ENCODE measurements around the gene ERGIC1.
A peak's percentile ranks its signal among the peaks of the same experiment; 100 is the strongest.

Gene ERGIC1

DNA sequence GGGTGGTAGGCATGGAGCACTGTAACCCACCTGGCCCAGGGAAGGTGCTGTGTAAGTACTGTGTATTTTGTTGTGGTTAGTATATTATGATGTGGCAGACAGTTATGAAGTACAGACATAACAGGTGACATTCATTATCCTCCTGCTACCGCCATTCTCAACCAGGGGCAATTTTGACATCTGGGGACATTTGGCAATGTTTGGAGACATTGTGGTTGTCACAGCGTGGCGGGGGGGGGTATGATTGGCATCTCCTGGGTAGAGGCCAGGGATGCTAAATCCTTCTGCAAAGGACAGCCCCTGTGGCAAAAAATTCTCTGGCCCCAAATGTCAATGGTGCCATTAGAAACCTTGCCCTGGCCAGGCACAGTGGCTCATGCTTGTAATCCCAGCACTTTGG is 115.4 kb downstream of the ERGIC1 start:
- no peak for DNase-seq (ENCODE audit: low spot score)

DNA sequence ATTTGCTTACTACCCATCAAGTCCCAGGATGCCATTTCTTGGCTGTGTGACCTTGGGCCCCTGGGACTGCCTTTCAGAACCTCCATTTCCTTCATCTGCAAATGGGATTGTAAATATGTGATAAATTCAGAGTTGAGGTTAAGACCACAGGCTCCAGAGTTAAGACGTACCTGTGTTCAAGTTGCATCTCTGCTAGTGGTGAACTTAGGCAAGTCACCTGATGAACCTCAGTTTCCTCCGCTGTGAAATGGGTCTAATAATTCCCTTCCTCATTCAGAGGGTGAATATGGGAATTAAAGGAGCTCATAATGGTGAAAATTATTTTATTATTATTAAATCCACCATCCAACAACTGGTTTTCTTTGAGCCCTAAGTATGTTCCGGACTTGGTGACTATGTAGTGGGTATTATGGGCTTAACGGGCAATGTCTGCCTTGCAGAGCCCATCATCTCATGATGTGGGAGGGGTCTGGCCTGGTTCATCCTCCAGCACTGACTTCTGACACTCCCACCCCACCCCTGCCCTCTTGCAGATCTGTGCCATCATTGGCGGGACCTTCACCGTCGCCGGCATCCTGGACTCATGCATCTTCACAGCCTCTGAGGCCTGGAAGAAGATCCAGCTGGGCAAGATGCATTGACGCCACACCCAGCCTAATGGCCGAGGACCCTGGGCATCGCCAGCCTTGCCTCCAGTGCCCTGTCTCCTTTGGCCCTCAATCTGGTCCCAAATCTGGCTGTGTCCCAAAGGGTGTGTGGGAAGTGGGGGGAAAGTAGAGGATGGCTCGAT is 116.3 kb downstream of the ERGIC1 start:
- DNase-seq (ENCODE audit: low spot score) = no peak

DNA sequence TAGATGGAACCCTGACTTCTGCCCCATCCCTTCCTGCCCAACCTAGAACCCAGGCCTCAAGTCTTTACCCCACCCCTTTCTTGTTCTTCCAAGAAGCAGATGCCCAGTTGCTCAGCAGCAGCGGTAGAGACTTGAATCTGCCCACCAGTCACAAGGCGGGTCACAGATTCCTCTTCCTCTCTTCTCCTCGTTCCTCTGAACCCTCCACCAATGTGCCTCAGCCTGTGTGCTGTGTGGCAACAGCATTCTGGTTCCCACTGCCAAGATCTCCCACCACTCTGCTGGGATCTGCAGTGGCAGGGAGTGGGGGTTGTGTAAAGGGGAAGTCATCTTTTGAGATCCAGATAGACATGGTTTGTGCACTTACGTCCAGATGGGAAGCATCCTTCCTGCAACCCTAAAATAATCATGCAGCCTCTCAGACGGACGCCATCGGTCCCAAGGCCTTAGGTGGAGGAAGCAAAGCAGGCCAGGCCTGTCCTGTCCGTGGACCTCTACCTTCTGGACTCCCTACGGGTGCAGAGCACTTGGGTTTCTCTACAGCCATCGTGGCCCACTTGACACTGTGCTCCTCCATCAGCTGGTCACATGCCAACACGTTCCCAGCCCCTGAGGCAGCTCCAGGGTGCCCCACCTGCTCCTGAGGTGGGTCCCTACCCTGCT is 117.5 kb downstream of the ERGIC1 start:
- DNase-seq (ENCODE audit: low spot score) = no peak

DNA sequence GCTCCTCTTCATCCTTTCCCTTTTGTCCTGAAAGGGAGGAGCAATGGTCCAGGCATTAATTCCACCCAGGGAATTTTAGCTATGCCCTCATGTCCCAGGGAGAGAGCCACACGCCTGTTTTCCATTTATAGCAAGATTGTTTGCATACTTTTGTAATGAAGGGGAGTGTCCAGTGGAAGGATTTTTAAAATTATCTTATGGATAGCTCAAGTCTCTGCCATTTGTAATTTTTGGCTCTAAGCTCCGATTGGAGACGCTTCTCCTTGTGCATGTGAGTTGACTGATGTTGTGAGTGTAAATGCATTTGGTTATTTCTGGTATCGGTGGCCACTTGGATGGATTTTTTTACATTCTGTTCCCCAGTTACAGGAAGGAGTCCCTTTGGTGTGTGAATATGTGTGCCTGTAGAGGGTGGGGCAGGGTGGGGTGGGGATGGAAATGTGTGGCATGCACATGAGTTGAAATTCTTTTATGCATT is 118.0 kb downstream of the ERGIC1 start:
- DNase-seq (ENCODE audit: low spot score) = no peak

DNA sequence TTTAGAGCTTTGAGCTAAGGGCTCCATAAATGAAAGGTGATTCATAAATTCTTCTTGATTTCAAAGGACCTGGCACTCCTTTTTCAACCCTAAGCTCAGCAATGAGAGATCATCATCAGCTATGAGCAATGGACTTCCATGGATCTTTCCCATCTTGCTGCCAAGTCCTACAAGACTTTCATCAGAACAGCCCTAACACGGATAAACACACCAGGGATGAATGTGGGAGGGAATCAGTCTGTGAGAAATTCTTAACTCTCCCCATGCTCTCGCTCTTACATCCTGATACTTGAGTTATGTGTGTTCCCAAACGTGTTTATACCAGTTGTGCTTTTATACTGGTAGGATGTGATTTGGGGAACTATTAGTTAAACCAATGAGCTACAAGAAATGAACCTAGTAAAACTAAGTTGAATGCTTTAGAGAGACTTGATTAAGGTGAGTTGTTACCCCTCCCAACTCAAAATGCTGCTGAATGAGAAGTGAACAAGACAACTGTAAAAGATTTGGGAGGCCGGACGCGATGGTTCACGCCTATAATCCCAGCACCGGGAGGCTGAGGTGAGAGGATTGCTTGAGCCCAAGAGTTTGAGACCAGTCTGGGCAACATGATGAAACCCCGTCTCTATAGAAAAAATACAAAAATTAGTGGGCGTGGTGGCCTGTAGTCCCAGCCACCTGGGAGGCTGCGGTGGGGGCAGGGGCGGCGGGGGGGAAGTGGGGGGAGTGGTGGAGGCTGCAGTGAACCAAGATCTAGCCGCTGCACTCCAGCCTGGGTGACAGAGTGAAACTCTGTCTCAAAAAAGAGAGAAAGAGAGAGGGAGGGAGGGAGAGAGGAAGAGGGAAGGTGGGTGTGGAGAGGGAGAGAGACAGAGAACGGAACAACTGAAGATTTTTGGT is 120.0 kb downstream of the ERGIC1 start:
- DNase-seq (ENCODE audit: low spot score) = no peak

DNA sequence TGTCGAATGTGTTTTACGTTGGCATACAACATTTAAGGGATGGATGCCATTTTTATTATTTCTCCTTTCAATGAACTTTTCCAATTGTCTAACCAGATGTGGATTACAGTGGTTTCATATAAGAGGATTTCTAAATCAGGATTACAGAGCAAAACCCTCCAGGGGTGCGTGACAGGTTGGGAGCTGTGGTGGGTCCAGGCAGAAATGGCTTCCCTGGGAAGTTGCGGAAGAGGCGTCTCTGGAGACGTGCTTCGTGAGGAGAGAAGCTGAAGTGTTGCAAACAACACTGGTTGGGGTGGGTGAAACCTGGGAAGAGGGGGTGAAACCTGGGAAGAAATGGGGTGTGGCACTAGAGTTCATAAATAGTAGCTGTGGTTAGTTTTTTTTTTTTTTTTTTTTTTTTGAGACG is 120.7 kb downstream of the ERGIC1 start:
- no peak for DNase-seq (ENCODE audit: low spot score)

DNA sequence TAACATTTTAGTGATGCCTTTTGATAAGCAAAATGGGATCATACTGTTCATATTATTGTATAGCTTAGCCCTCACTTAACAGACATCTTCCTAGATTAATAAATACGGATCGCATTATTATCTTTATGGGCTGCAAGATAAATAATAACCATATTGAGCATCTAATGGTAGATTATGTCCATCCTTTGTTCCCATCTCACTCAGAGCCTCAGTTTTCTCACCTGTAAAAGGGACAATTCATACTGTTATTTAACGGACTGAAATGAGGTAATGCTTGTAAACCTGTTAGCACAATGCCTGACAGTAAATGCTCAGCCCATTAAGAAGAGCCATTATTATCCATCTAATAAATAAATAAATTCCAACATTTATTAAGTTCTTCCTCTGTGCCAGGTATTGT is 122.2 kb downstream of the ERGIC1 start:
- DNase-seq (ENCODE audit: low spot score) = no peak

DNA sequence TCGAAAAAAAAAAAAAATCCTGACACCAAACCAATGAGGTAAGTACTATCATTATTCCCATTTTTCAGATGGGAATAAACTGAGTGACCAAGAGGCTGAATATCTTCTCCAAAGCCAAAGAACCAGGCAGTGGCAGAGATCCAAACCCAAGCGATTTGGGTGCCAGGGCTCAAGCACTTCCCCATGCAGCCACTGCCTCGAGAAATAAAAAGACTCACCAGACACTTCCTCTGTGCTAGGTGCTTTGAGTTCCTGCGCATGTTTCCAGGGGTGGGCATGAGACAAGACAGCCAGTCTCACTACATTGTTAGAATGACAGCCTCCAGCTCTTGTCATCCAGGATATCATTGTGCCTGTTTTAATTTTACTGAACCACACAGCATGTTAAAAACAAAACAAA is 122.9 kb downstream of the ERGIC1 start:
- no peak for DNase-seq (ENCODE audit: low spot score)

DNA sequence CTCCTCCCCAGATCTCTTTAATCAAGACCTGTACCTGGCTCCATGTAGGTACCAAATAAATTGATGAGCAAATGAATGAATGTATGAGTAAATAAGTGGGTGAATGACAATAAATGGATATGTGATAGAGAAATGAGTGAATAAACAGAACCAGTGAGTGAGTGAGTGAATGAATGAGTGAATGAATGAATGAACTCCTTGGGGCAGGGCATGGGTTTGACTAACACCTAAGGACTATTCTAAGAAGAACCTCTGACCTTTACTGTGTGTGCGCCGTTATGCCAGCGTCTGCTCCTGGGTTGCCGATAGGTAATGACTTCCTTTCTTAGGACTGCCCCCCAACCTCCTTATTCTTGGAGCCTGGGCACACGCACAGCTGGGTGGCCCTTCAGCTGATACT is 123.4 kb downstream of the ERGIC1 start:
- DNase-seq (ENCODE audit: low spot score) = no peak

DNA sequence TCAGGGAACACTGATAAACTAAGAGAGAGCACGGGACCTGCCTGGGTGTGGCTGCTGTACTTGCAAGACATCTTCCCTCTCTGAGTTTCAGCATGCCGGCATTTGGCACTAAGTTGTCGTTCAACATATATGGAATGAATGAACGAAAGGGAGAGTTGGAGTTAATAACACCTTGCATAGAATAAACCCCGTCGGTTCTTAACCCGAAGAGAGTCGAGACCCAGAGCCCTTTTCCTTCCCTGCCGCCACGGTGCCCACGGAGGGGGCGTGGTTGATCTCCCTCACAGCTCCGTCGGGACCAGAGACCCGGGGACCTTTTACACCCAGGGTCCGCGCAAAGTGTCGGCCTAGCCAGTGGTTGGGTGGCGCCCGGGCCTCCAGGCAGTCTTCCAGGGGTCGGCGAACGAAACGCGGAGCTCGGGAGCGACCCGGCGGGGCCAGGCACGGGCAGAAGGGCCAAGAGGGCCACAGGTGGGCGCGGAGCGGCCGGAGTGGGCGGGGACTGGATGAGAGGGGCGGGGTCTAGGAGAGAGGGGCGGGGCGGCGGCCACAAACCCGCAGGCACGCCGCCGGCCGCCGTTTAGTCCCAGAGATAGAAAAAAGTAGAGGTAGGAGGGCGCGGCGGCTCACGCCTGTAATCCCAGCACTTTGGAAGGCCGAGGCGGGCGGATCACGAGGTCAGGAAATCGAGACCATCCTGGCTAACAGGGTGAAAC is 124.4 kb downstream of the ERGIC1 start:
- DNase-seq (ENCODE audit: low spot score) = peak; percentile 54

DNA sequence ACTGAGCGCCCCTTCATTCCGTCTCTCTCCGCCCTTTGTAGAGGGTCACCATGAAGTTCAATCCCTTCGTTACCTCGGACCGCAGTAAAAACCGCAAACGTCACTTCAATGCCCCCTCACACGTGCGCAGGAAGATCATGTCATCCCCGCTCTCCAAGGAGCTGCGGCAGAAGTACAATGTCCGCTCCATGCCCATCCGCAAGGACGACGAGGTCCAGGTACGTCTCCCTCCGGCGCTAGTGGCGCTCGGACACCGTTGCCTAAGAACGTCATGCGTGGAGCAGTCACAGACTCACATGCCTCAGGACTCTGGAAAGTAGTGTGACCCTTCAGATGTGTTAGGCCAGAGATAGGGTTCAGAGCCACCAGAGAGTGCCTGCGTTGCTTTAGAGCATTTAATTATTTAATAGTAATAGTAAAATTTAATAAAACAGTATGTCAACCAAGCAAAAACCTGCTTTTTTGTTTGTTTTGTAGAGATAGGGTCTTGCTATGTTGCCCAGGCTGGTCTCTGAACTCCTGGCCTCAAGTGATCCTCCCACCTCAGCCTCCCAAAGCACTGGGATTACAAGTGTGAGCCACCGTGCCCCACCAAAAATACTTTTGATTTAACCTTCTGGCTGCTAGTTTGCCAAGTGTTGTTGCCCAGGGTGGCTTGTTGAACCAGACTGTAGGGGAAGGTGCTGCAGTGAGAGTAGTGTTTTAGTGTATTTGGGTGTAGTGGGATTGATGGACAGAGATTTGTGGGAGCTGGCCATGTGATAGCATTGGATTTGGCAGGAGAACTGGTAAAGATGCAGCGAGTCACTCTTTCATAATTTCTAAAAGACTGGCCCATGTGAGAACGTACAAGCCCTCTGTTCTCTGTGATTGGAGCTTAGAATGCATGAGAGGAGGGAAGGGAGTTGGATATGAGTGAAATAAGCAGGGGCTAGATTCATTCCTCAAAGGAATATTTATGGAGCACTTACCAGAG is 126.1 kb downstream of the ERGIC1 start:
- no peak for DNase-seq (ENCODE audit: low spot score)

DNA sequence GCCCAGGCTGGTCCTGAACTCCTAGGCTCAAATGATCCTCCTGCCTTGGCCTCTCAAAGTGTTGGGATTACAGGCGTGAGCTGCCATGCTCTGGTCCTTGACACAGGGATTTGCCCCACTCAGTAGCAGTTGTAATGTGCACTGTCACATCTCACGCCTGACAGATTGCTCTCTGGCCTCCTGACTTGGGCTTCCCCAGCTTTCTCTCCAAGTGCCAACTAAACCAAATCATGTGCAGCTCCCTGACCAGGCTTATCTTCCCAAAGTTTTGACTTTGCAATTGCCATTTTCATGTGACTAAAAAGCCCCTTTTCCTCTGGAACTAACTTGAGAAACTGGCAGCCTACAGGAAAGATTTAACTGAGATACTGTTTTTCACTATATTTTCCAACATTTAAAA is 135.9 kb downstream of the ERGIC1 start:
- no peak for DNase-seq (ENCODE audit: low spot score)

DNA sequence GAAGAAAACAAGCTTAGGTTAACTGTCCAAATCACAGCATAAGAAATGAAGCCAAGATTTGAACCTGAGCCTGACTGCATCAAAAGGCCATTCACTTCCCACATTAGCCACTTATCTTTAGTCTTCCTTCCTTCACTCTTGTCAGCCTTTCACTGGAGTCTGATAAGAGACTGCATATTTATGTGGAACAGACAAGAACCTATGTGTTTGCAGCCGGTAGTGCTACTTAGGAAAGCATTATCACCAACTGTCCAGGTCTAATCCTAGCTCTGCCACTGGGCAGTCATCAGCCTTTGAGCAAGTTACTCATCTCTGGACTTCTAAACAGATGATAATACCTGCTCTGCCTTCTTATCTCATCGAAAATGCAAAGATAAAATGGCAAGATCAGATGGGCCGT is 137.4 kb downstream of the ERGIC1 start:
- DNase-seq (ENCODE audit: low spot score) = no peak

DNA sequence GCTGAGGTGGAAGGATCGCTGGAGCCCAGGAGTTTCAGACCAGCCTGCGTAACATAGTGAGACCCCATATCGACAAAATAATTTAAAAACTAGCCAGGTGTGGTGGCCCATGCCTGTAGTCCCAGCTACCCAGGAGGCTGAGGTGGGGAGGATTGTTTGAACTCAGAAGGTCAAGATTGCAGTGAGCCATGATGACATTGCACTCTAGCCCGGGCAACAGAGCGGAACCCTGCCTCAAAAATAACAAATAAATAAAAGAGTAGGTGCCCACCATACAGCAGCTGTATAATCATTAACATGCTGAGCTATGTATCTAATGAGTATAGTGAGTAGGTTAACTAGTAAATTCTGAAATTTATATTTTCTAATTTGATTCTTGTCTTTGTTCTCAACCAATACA is 138.5 kb downstream of the ERGIC1 start:
- DNase-seq (ENCODE audit: low spot score) = no peak

DNA sequence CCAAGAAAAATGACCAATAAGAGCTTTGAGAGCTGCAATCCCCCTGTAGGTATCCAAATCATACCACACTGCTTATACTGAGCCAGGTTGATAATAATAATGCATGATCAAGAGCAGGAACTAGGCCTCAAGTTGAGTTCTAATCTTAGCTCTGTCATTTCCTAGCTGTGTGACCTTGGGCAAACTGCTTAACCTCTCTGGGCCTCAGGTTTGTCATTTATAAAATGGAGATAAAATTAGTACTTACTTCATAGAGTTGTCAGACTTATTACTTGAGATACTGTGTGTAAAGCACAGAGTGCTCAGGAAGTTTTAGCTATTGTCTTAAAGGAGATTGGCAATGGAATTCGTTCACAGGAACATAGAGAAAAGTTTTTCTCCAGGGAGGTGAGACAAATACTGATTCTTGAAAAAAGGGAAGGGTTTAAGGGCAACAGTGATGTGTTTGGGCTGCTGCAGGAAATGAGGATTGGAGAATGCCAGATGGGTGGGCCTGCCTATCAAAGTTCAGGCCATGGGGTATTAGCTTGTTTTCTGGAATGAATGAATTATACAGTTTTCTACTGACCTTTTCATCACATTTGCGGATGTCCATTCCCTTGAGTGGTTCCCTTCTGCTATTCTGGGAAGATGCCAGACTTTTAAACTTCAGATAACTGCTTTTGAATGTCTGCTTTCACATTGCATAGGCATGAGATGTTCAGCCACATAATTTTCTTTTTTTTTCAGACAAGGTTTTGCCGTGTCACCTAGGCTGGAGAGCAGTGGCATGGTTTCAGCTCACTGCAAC is 139.3 kb downstream of the ERGIC1 start:
- DNase-seq (ENCODE audit: low spot score) = no peak

DNA sequence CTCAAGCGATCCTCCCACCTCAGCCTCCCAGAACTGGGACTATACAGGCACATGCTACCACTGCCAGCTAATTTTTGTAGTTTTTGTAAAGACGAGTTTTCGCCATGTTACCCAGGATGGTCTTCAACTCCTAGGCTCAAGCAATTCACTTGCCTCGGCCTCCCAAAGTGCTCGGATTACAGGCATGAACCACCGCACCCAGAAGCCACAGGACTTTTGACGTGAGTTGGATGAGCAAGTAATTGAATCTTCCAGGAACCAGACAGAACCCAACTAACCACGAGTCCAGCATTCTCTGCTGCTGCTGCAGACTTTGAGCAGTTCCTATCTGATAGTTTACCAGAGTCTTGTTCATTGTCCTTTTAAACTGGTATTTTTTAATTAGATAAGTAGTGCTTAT is 139.9 kb downstream of the ERGIC1 start:
- DNase-seq (ENCODE audit: low spot score) = no peak

DNA sequence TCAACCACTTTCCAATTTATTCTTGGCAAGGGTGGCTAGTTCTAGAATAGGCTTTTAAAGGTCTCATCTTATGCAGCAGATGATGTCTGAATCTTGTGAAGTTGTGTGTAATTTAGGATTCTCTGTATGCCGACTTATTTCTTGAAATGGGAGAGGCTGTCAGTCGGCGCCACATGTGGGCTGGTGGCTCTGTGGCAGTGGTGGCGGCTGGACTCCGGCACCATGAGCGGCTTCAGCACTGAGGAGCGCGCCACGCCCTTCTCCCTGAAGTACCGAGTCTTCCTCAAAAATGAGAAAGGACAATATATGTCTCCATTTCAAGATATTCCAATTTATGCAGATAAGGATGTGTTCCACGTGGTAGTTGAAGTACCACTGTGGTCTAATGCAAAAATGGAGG is 141.2 kb downstream of the ERGIC1 start:
- DNase-seq (ENCODE audit: low spot score) = no peak

DNA sequence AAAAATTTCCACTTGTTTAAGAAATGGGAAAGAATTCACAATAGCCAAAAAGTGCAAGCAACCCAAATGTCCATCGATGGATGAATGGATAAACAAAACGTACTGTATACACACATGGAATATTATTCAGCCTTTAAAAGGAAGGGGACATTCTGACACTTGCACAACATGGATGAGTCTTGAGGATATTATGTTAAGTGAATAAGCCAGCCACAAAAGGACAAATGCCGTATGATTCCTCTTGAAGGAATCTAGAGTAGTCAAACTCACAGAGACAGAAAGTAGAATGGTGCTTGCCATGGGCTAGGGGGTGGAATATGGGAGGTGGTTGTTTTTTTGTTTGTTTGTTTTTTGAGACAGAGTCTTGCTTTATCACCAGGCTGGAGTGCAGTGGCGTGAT is 145.7 kb downstream of the ERGIC1 start:
- no peak for DNase-seq (ENCODE audit: low spot score)

DNA sequence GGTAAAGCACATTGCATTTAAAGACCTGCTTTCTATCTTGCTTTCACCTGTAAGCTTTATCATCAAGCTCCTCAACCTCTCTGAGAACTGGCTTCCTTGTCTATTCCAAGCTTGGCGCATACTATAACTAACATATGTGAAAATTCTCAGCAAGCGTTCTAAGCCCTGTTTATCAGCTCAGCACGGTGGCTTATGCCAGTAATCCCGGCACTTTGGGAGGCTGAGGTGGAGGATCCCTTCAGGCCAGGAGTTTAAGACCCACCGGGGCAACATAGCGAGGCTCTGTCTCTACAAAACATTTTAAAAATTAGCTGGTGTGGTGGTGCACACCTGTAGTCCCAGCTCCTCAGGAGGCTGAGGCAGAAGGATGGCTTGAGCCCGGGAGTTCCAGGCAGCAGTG is 147.9 kb downstream of the ERGIC1 start:
- DNase-seq (ENCODE audit: low spot score) = no peak

All from CD4-positive, alpha-beta T cell treated with Interleukin-6 at 100 ng/mL for 8 hours (primary cell).